Measurements from ENCODE around the gene UPK3B. TPM values are rescaled to one million over a fixed set of nuclear protein-coding genes. Genes with fewer than 3 reads are reported as not detected.

UPK3B gene
- total and polyA plus RNA-seq, 9 of the 15 experiments (the other 6 are each of a cell fraction or from before 2014, with no cell fraction given), result not detected

DNA sequence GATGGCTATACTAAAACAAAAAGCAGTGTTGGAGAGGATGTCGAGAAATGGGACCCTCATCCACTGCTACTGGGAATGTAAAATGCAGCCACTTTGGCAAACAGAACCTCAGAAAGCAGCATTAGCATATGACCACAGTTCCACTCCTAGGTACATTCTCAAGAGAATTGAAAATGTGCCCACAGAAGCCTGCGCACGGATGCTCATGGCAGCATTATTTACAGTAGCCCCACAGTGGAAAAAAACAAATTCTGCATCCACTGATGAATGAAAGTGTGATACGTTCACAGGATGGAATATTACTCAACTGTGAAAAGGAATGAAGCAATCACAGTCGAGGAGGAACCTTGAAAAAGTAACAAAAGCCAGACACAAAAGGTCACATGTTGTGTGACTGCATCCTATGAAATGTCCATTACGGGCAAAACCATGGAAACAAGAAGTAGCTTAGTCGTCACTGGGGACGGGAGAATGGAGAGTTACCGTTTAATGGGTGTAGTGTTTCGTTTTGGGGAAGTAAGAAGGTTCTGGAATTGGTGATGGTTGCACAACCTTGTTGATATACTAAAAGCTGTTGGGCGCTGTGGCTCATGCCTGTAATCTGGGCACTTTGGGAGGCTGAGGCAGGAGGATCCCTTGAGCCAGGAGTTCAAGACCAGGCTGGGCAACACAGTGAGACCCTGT is 2.5 kb upstream of the UPK3B start (continued):
- TF ChIP-seq, protein P1, sequence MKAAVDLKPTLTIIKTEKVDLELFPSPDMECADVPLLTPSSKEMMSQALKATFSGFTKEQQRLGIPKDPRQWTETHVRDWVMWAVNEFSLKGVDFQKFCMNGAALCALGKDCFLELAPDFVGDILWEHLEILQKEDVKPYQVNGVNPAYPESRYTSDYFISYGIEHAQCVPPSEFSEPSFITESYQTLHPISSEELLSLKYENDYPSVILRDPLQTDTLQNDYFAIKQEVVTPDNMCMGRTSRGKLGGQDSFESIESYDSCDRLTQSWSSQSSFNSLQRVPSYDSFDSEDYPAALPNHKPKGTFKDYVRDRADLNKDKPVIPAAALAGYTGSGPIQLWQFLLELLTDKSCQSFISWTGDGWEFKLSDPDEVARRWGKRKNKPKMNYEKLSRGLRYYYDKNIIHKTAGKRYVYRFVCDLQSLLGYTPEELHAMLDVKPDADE (conservative IDR thresholded peaks at IDR 0.05; ENCODE audit: control insufficient read depth, low read depth, low read length), result no peak
- TF ChIP-seq NFIC (IDR thresholded peaks at IDR 0.05) (no peak), LCOR (CRISPR knock-in tag; IDR thresholded peaks at IDR 0.05) (no peak), SRF (CRISPR knock-in tag; IDR thresholded peaks at IDR 0.05) (no peak), PTTG1 (tag; IDR thresholded peaks at IDR 0.05; ENCODE audit: low read depth) (no peak), ZBED1 (IDR thresholded peaks at IDR 0.05) (no peak), ZSCAN32 (CRISPR knock-in tag; IDR thresholded peaks at IDR 0.05) (no peak), ADNP (tag; IDR thresholded peaks at IDR 0.05) (0 out of 2 replicates have a peak, but pooled peaks have one; percentile 20), GATAD2B (IDR thresholded peaks at IDR 0.05; ENCODE audit: borderline replicate concordance) (no peak)
- TF ChIP-seq, protein P2, sequence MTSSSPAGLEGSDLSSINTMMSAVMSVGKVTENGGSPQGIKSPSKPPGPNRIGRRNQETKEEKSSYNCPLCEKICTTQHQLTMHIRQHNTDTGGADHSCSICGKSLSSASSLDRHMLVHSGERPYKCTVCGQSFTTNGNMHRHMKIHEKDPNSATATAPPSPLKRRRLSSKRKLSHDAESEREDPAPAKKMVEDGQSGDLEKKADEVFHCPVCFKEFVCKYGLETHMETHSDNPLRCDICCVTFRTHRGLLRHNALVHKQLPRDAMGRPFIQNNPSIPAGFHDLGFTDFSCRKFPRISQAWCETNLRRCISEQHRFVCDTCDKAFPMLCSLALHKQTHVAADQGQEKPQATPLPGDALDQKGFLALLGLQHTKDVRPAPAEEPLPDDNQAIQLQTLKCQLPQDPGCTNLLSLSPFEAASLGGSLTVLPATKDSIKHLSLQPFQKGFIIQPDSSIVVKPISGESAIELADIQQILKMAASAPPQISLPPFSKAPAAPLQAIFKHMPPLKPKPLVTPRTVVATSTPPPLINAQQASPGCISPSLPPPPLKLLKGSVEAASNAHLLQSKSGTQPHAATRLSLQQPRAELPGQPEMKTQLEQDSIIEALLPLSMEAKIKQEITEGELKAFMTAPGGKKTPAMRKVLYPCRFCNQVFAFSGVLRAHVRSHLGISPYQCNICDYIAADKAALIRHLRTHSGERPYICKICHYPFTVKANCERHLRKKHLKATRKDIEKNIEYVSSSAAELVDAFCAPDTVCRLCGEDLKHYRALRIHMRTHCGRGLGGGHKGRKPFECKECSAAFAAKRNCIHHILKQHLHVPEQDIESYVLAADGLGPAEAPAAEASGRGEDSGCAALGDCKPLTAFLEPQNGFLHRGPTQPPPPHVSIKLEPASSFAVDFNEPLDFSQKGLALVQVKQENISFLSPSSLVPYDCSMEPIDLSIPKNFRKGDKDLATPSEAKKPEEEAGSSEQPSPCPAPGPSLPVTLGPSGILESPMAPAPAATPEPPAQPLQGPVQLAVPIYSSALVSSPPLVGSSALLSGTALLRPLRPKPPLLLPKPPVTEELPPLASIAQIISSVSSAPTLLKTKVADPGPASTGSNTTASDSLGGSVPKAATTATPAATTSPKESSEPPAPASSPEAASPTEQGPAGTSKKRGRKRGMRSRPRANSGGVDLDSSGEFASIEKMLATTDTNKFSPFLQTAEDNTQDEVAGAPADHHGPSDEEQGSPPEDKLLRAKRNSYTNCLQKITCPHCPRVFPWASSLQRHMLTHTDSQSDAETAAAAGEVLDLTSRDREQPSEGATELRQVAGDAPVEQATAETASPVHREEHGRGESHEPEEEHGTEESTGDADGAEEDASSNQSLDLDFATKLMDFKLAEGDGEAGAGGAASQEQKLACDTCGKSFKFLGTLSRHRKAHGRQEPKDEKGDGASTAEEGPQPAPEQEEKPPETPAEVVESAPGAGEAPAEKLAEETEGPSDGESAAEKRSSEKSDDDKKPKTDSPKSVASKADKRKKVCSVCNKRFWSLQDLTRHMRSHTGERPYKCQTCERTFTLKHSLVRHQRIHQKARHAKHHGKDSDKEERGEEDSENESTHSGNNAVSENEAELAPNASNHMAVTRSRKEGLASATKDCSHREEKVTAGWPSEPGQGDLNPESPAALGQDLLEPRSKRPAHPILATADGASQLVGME (CRISPR knock-in tag; IDR thresholded peaks at IDR 0.05), result no peak
- TF ChIP-seq, protein P3, sequence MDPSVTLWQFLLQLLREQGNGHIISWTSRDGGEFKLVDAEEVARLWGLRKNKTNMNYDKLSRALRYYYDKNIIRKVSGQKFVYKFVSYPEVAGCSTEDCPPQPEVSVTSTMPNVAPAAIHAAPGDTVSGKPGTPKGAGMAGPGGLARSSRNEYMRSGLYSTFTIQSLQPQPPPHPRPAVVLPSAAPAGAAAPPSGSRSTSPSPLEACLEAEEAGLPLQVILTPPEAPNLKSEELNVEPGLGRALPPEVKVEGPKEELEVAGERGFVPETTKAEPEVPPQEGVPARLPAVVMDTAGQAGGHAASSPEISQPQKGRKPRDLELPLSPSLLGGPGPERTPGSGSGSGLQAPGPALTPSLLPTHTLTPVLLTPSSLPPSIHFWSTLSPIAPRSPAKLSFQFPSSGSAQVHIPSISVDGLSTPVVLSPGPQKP (CRISPR knock-in tag; IDR thresholded peaks at IDR 0.05), result no peak
- TF ChIP-seq, protein P4, sequence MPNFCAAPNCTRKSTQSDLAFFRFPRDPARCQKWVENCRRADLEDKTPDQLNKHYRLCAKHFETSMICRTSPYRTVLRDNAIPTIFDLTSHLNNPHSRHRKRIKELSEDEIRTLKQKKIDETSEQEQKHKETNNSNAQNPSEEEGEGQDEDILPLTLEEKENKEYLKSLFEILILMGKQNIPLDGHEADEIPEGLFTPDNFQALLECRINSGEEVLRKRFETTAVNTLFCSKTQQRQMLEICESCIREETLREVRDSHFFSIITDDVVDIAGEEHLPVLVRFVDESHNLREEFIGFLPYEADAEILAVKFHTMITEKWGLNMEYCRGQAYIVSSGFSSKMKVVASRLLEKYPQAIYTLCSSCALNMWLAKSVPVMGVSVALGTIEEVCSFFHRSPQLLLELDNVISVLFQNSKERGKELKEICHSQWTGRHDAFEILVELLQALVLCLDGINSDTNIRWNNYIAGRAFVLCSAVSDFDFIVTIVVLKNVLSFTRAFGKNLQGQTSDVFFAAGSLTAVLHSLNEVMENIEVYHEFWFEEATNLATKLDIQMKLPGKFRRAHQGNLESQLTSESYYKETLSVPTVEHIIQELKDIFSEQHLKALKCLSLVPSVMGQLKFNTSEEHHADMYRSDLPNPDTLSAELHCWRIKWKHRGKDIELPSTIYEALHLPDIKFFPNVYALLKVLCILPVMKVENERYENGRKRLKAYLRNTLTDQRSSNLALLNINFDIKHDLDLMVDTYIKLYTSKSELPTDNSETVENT (CRISPR knock-in tag; IDR thresholded peaks at IDR 0.05), result no peak
- TF ChIP-seq, protein P5, sequence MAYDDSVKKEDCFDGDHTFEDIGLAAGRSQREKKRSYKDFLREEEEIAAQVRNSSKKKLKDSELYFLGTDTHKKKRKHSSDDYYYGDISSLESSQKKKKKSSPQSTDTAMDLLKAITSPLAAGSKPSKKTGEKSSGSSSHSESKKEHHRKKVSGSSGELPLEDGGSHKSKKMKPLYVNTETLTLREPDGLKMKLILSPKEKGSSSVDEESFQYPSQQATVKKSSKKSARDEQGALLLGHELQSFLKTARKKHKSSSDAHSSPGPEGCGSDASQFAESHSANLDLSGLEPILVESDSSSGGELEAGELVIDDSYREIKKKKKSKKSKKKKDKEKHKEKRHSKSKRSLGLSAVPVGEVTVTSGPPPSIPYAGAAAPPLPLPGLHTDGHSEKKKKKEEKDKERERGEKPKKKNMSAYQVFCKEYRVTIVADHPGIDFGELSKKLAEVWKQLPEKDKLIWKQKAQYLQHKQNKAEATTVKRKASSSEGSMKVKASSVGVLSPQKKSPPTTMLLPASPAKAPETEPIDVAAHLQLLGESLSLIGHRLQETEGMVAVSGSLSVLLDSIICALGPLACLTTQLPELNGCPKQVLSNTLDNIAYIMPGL (CRISPR knock-in tag; IDR thresholded peaks at IDR 0.05), result no peak

Data from K562 (cell line).